ENCODE results near the gene CTNNBL1.

- TF ChIP-seq POLR2A (IDR thresholded peaks at IDR 0.05; ENCODE audit: low read depth, low read length) (no peak), CTCF (IDR thresholded peaks at IDR 0.05; ENCODE audit: extremely low read depth in 1 of 2, insufficient read depth in 1 of 2, low read depth in 1 of 2, low read length in 2 of 2) (no peak), EZH2 (IDR thresholded peaks at IDR 0.05; ENCODE audit: borderline replicate concordance, low read depth, low read length, severe bottlenecking) (no peak), POLR2AphosphoS5 (IDR thresholded peaks at IDR 0.05; ENCODE audit: insufficient read depth, low read depth, low read length) (no peak)
These were observed 48.3 kb downstream of the CTNNBL1 start for GRCh38 chr20:37742131-37742530.
